Measurements from ENCODE around the gene ZNRF3.

ZNRF3 gene

DNA sequence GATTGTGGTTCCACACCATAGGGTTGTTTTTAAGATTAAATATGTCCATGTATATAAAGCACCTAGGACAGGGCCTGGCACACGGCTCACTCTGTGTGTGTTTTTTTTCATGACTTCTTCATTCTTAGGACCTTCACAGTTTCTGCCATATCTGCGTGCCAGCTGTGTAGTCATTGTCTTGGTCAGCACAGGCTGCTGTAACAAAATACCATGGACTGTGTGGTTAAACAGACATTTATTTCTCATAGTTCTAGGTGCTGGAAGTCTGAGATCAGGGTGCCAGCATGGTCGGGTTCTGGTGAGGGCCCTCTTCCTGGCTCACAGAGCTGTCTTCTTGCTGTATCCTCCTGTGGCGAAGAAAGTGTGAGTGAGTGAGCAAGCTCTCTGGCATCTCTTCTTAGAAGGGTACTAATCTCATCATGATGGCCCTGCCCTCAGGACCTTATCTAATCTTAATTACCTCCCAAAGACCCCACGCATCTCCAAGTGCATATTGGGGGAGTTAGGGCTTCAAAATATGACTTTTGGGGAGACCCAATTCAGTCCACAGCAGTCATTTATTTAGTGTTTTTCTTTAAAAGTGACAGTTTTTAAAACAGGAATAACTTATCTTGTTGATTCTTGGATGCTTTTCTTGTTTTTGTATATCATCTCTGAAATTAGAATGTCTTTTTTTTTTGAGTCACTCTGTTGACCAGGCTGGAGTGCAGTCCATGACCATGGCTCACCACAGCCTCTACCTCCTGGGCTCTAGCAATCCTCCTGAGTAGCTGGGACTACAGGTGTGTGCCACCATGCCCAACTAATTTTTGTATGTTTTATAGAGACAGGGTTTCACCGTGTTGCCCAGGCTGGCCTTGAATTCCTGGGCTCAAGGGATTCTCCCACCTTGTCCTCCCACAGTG, 70.9 kb downstream of the ZNRF3 start:
- TF ChIP-seq, protein P1, sequence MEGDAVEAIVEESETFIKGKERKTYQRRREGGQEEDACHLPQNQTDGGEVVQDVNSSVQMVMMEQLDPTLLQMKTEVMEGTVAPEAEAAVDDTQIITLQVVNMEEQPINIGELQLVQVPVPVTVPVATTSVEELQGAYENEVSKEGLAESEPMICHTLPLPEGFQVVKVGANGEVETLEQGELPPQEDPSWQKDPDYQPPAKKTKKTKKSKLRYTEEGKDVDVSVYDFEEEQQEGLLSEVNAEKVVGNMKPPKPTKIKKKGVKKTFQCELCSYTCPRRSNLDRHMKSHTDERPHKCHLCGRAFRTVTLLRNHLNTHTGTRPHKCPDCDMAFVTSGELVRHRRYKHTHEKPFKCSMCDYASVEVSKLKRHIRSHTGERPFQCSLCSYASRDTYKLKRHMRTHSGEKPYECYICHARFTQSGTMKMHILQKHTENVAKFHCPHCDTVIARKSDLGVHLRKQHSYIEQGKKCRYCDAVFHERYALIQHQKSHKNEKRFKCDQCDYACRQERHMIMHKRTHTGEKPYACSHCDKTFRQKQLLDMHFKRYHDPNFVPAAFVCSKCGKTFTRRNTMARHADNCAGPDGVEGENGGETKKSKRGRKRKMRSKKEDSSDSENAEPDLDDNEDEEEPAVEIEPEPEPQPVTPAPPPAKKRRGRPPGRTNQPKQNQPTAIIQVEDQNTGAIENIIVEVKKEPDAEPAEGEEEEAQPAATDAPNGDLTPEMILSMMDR (IDR thresholded peaks at IDR 0.05; ENCODE audit: insufficient read depth, low read length, missing control alignments): no peak

DNA sequence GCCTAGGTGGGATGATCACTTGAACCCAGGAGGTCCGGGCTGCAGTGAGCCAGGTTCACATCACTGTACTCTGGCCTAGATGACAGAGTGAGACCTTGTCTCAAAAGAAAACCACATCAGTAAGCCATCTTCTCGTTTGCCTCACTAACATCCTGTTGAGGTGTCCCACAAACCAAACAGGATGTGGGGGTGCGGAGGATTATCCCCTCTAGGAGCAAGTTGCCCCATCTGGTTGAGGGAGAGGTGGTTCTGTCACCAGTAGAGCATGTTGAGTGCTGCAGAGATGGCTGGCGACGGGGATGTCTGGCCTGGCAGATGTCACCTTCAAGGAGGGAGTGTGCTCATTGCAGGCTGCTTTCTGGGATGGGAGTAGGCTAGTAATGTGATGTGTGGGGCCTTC, 72.4 kb downstream of the ZNRF3 start:
- TF ChIP-seq, protein P1 (IDR thresholded peaks at IDR 0.05; ENCODE audit: insufficient read depth, low read length, missing control alignments): no peak
- DNase-seq (ENCODE audit: low read depth, low spot score): no peak
- no peak overlapping the region for H3K4me3 ChIP-seq (ENCODE audit: low read depth, low read length)
- ChIA-PET CTCF (no interaction called here), POLR2A (no interaction called here)

More for the DNA sequence above, 70.9 kb downstream of the ZNRF3 start:
- H3K4me3 ChIP-seq (ENCODE audit: low read depth, low read length): no peak overlapping the region
- no peak for DNase-seq (ENCODE audit: low read depth, low spot score)
- ChIA-PET POLR2A (no interaction called here), CTCF (no interaction called here)

DNA sequence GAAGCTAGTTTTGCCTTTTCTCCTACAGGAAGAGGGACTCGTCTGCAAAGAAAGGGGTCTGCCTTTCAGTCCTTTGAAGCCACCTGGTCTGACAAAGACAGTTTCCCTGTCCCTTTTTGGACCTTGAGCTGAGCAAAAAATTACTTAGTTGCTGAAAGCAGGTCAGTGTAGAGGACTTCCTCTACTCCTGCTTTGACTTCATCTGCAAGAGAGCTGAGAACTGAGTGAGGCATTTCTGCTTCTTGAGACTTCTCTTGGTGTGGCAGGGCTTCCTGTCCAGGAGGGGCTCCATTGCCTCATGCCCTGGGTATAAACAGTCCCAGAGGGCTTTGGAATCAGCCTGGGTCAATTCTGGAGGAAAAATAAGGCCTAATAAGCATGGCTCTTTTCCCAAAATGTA, 73.1 kb downstream of the ZNRF3 start:
- ChIA-PET CTCF (no interaction called here), POLR2A (no interaction called here)
- TF ChIP-seq, protein P1 (IDR thresholded peaks at IDR 0.05; ENCODE audit: insufficient read depth, low read length, missing control alignments): no peak
- DNase-seq (ENCODE audit: low read depth, low spot score): no peak
- H3K4me3 ChIP-seq (ENCODE audit: low read depth, low read length): no peak overlapping the region

DNA sequence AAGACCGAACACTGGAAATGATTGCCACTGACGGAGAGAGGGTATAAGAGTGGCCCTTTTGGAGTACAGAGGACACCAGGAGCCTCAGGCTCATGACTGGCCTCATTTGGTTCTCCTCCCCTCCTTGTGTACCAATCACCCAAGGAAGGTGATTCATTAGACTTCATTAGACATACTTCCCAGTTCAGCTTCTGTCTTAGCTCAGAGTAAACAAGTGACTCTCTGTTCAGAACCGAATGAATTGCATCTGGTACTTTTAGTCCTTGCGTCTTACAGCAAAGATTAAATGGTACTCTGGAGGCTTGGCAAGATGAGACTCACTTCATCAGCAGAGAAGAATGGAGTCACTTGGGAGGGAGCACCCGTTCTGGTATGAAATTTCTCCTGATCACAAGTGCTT, 75.2 kb downstream of the ZNRF3 start:
- no peak overlapping the region for H3K4me3 ChIP-seq (ENCODE audit: low read depth, low read length)
- ChIA-PET POLR2A (no interaction called here), CTCF (no interaction called here)
- TF ChIP-seq, protein P1 (IDR thresholded peaks at IDR 0.05; ENCODE audit: insufficient read depth, low read length, missing control alignments): no peak
- DNase-seq (ENCODE audit: low read depth, low spot score): no peak

DNA sequence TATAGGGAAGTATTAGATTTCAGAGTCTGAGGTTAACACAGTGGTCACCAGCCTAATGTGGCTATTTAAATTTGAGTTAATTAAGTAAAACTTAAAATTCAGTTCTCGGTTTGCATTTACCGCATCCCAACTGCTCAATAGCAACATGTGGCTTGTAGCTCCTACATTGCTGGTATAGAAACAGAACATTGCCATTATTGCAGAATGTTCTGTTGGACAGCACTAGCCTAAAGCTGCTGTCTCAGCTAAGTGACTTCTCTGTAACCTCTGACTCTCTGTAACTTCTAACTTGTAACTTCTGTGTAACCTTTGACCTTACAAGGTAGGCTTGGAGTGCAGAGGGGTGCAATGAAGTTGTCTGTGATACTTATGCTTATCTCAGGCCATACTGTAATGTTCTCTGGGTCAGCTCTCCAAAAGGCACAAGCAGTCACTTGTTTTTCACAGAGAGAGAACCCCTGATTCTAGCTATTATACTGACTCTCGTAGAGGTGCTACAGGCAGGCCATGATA, 78.7 kb downstream of the ZNRF3 start:
- POLR2A ChIA-PET: no interaction called here
- TF ChIP-seq, protein P1 (IDR thresholded peaks at IDR 0.05; ENCODE audit: insufficient read depth, low read length, missing control alignments): no peak
- no peak overlapping the region for H3K4me3 ChIP-seq (ENCODE audit: low read depth, low read length)
- DNase-seq (ENCODE audit: low read depth, low spot score): no peak
- CTCF ChIA-PET: no interaction called here

DNA sequence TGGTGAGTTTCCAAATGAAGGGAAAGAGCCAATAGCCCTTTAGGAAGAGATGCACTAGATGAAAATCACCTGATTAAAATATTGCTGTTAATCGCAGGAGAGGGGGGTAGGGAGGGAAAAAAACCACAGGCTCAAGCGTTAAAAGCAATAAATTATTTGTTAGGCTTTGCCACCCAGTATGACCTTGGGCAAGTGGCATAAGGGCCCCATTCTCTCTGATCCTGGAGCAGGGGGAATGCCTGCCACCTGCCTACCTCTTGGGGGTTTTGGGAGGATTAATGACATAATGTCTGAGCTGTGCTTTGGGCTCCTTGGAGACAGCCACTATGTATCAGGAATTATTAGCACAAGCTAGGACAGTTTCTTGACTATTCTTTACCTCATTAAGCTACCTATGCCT, 80.0 kb downstream of the ZNRF3 start:
- ChIA-PET CTCF (no interaction called here), POLR2A (no interaction called here)
- TF ChIP-seq, protein P1 (IDR thresholded peaks at IDR 0.05; ENCODE audit: insufficient read depth, low read length, missing control alignments): no peak
- H3K4me3 ChIP-seq (ENCODE audit: low read depth, low read length): no peak overlapping the region
- DNase-seq (ENCODE audit: low read depth, low spot score): no peak
